GM12878 (cell line): ENCODE results near the gene PGAP6. TPM values are rescaled to one million over a fixed set of nuclear protein-coding genes. Genes with fewer than 3 reads are reported as not detected.

Experiments used
- BACH1 ChIP-seq: fragments of 450-650 bp; IDR thresholded peaks from 2 replicates; pipeline ENCODE4 v1.6.1; 2017; ENCODE audit warnings: mild to moderate bottlenecking, borderline replicate concordance
- BCLAF1 ChIP-seq: fragments of 450-650 bp; IDR thresholded peaks from 2 replicates; pipeline ENCODE4 v1.6.1; 2017; ENCODE audit warnings: antibody characterized with exemption, mild to moderate bottlenecking, moderate library complexity
- KLF5 ChIP-seq: fragments of 450-650 bp; IDR thresholded peaks from 2 replicates; pipeline ENCODE4 v1.6.1; 2014; ENCODE audit warnings: mild to moderate bottlenecking; ENCODE audit not compliant: partially characterized antibody
- MTA3 ChIP-seq: IDR thresholded peaks from 2 replicates; pipeline ENCODE4 v1.6.1; 2012; ENCODE audit warnings: low read length, inconsistent platforms, borderline replicate concordance
- TCF3 ChIP-seq: IDR thresholded peaks from 2 replicates; pipeline ENCODE4 v1.6.1; 2012; ENCODE audit warnings: low read depth, mild to moderate bottlenecking, low read length, borderline replicate concordance; ENCODE audit not compliant: insufficient read depth
- ZNF24 ChIP-seq: fragments of 450-650 bp; IDR thresholded peaks from 2 replicates; pipeline ENCODE4 v1.6.1; 2017; ENCODE audit warnings: antibody characterized with exemption, mild to moderate bottlenecking
- polyA plus RNA-seq, 11 experiments: library from polyadenylated mRNA; depleted of rRNA in 4 of 11; unstranded in 6 of 11; stranded (reverse) in 5 of 11; fragments of >200 nt; fragmentation: Nextera tagmentation in 4 of 11; fragmentation: Illumina TruSeq in 1 of 11; extraction: Ambion mirVana in 4 of 11; extraction: Trizol in 1 of 11; gene quantifications; 1 replicate in 1 of 11; 2 replicates in 10 of 11; pipeline versions ENCODE4 v1.2.1 to v1.2.3, GENCODE V29; 2011 to 2016; ENCODE audit warnings: inconsistent platforms in 2 of 11, missing spikeins in 2 of 11, low read depth in 1 of 11
- total RNA-seq, 4 experiments: library from RNA; depleted of rRNA in 3 of 4; stranded (reverse); fragments of >200 nt in 3 of 4; fragmentation: Illumina TruSeq in 1 of 4; extraction: Trizol in 1 of 4; gene quantifications; 2 replicates each; pipeline versions ENCODE4 v1.2.1 to v1.2.3, GENCODE V29; 2013 to 2021
- TF ChIP-seq, protein P1 (sequence below): fragments of 450-650 bp; IDR thresholded peaks from 2 replicates; pipeline ENCODE4 v1.6.1; 2017; ENCODE audit warnings: low read depth, mild to moderate bottlenecking, moderate library complexity

PGAP6 gene
- total and polyA plus RNA-seq, 10 of the 15 experiments (the other 5 are each of a cell fraction or from before 2014, with no cell fraction given), result 0.76 to 48.8 (median 18.4) TPM

DNA sequence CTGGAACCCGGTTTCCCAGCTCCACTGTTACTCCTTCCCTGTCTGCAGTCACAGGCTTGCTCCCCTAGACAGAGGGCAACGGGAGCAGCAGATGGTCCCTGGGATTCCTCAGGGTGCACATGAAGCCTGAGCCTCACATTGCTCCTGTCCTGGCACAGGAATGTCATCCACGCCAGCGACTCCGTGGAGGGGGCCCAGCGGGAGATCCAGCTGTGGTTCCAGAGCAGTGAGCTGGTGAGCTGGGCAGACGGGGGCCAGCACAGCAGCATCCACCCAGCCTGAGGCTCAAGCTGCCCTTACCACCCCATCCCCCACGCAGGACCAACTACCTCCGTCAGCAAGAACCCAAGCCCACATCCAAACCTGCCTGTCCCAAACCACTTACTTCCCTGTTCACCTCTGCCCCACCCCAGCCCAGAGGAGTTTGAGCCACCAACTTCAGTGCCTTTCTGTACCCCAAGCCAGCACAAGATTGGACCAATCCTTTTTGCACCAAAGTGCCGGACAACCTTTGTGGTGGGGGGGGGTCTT lies 18.3 kb upstream of the PGAP6 start (continued):
- no peak for TF ChIP-seq BCLAF1
- TF ChIP-seq KLF5, result no peak
- TF ChIP-seq, protein P1, sequence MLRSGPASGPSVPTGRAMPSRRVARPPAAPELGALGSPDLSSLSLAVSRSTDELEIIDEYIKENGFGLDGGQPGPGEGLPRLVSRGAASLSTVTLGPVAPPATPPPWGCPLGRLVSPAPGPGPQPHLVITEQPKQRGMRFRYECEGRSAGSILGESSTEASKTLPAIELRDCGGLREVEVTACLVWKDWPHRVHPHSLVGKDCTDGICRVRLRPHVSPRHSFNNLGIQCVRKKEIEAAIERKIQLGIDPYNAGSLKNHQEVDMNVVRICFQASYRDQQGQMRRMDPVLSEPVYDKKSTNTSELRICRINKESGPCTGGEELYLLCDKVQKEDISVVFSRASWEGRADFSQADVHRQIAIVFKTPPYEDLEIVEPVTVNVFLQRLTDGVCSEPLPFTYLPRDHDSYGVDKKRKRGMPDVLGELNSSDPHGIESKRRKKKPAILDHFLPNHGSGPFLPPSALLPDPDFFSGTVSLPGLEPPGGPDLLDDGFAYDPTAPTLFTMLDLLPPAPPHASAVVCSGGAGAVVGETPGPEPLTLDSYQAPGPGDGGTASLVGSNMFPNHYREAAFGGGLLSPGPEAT, result no peak
- TF ChIP-seq BACH1, result no peak
- no peak for TF ChIP-seq MTA3
- no peak for TF ChIP-seq ZNF24
- TF ChIP-seq TCF3, result no peak
